K562 (cell line): ENCODE measurements around the gene SGMS1. TPM values are rescaled to one million over a fixed set of nuclear protein-coding genes. Genes with fewer than 3 reads are reported as not detected.

Experiments used
- FOXK2 ChIP-seq, 2 experiments: fragments of 450-650 bp; IDR thresholded peaks in 1 of 2; conservative IDR thresholded peaks in 1 of 2; 2 replicates each; pipeline ENCODE4 v1.6.1; 2016; ENCODE audit warnings: low read depth in 2 of 2, mild to moderate bottlenecking in 1 of 2
- FOXP4 ChIP-seq: sonication (generic); formaldehyde crosslinking; IDR thresholded peaks from 2 replicates; pipeline ENCODE4 v1.8.0; 2022; ENCODE audit warnings: mild to moderate bottlenecking, missing genetic modification reagents, borderline replicate concordance
- MYNN ChIP-seq, 2 experiments: sonication (generic); formaldehyde crosslinking in 1 of 2; IDR thresholded peaks; 2 replicates each; pipeline versions ENCODE4 v1.5.0 to v1.6.1; 2016 to 2020; ENCODE audit warnings: antibody characterized with exemption in 1 of 2, missing genetic modification reagents in 1 of 2
- NKRF ChIP-seq: fragments of 450-650 bp; IDR thresholded peaks from 2 replicates; pipeline ENCODE4 v1.6.1; 2016; ENCODE audit warnings: borderline replicate concordance
- NR0B1 ChIP-seq: fragments of 450-650 bp; IDR thresholded peaks from one replicate; pipeline ENCODE4 v1.6.1; 2018; ENCODE audit warnings: mild to moderate bottlenecking, moderate library complexity; ENCODE audit not compliant: partially characterized antibody
- PHF20 ChIP-seq: fragments of 450-650 bp; IDR thresholded peaks from 2 replicates; pipeline ENCODE4 v1.6.1; 2018; ENCODE audit not compliant: partially characterized antibody
- PHF21A ChIP-seq: fragments of 450-650 bp; IDR thresholded peaks from 2 replicates; pipeline ENCODE4 v1.6.1; 2017; ENCODE audit warnings: low read depth, borderline replicate concordance
- RBFOX2 ChIP-seq: fragments of 200-400 bp; formaldehyde crosslinking; IDR thresholded peaks from 2 replicates; pipeline ENCODE4 v1.6.1; 2017; ENCODE audit warnings: low read depth, mild to moderate bottlenecking, low read length, moderate library complexity
- RBM17 ChIP-seq: fragments of 200-400 bp; formaldehyde crosslinking; IDR thresholded peaks from 2 replicates; pipeline ENCODE4 v1.6.1; 2017; ENCODE audit warnings: low read depth, mild to moderate bottlenecking, low read length, borderline replicate concordance
- SUPT5H ChIP-seq: fragments of 450-650 bp; IDR thresholded peaks from 2 replicates; pipeline ENCODE4 v1.6.1; 2016
- ZBED1 ChIP-seq: IDR thresholded peaks from 2 replicates; pipeline ENCODE4 v1.6.1; 2014
- ZNF12 ChIP-seq: sonication (generic); formaldehyde crosslinking; IDR thresholded peaks from 2 replicates; pipeline ENCODE4 v1.4.0; 2020; ENCODE audit warnings: mild to moderate bottlenecking, missing genetic modification reagents
- ZNF444 ChIP-seq: fragments of 250-450 bp; sonication (Bioruptor Pico); IDR thresholded peaks from 2 replicates; pipeline ENCODE4 v1.4.0; 2020; ENCODE audit warnings: mild to moderate bottlenecking, moderate library complexity
- ZZZ3 ChIP-seq: fragments of 450-650 bp; IDR thresholded peaks from 2 replicates; pipeline ENCODE4 v1.6.1; 2016; ENCODE audit warnings: antibody characterized with exemption, mild to moderate bottlenecking, moderate library complexity
- polyA plus RNA-seq, 8 experiments: library from polyadenylated mRNA; depleted of rRNA in 4 of 8; stranded (reverse) in 5 of 8; unstranded in 3 of 8; fragments of >200 nt; fragmentation: Nextera tagmentation in 2 of 8; fragmentation: Illumina TruSeq in 1 of 8; extraction: Ambion mirVana in 2 of 8; extraction: Trizol in 1 of 8; gene quantifications; 2 replicates each; pipeline versions ENCODE4 v1.2.1 to v1.2.3, GENCODE V29; 2011 to 2014; ENCODE audit warnings: inconsistent platforms in 1 of 8, missing spikeins in 1 of 8
- total RNA-seq, 7 experiments: library from RNA; depleted of rRNA in 6 of 7; stranded (reverse); fragments of >200 nt in 6 of 7; fragmentation: Illumina TruSeq in 2 of 7; extraction: Trizol in 2 of 7; gene quantifications; 2 replicates each; pipeline versions ENCODE4 v1.2.1 to v1.2.3, GENCODE V29; 2011 to 2021; ENCODE audit warnings: low replicate concordance in 1 of 7
- TF ChIP-seq, protein P1 (sequence below), 2 experiments: fragments of 150-350 bp in 1 of 2; IDR thresholded peaks; 2 replicates each; pipeline ENCODE4 v1.6.1; 2012 to 2016; ENCODE audit warnings: low read depth in 2 of 2, low read length in 2 of 2, mild to moderate bottlenecking in 1 of 2, moderate library complexity in 1 of 2
- TF ChIP-seq, protein P2 (sequence below): fragments of 450-650 bp; formaldehyde crosslinking; IDR thresholded peaks from 2 replicates; pipeline ENCODE4 v1.4.0; 2022; ENCODE audit warnings: missing genetic modification characterization

The SGMS1 gene
- total and polyA plus RNA-seq, 9 of the 15 experiments (the other 6 are each of a cell fraction or from before 2014, with no cell fraction given): 22.6 to 232 (median 82.2) TPM

GRCh38 chr10:50579491-50580261 lies 44.1 kb downstream of the SGMS1 start (continued):
- TF ChIP-seq RBFOX2: no peak
- TF ChIP-seq ZBED1: no peak
- TF ChIP-seq PHF20: no peak
- TF ChIP-seq FOXP4: peak; percentile 95
- no peak for TF ChIP-seq NKRF
- no peak for TF ChIP-seq NR0B1
- TF ChIP-seq SUPT5H: no peak
- no peak for TF ChIP-seq ZNF444 (CRISPR knock-in tag)
- no peak for TF ChIP-seq PHF21A
- no peak for TF ChIP-seq RBM17
- TF ChIP-seq, protein P1, sequence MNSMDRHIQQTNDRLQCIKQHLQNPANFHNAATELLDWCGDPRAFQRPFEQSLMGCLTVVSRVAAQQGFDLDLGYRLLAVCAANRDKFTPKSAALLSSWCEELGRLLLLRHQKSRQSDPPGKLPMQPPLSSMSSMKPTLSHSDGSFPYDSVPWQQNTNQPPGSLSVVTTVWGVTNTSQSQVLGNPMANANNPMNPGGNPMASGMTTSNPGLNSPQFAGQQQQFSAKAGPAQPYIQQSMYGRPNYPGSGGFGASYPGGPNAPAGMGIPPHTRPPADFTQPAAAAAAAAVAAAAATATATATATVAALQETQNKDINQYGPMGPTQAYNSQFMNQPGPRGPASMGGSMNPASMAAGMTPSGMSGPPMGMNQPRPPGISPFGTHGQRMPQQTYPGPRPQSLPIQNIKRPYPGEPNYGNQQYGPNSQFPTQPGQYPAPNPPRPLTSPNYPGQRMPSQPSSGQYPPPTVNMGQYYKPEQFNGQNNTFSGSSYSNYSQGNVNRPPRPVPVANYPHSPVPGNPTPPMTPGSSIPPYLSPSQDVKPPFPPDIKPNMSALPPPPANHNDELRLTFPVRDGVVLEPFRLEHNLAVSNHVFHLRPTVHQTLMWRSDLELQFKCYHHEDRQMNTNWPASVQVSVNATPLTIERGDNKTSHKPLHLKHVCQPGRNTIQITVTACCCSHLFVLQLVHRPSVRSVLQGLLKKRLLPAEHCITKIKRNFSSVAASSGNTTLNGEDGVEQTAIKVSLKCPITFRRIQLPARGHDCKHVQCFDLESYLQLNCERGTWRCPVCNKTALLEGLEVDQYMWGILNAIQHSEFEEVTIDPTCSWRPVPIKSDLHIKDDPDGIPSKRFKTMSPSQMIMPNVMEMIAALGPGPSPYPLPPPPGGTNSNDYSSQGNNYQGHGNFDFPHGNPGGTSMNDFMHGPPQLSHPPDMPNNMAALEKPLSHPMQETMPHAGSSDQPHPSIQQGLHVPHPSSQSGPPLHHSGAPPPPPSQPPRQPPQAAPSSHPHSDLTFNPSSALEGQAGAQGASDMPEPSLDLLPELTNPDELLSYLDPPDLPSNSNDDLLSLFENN (IDR thresholded peaks at IDR 0.05; ENCODE audit: low read depth in 2 of 2, low read length in 2 of 2): 0 out of 4 replicates have a peak, but pooled peaks of 1 of the 2 experiments have one; percentile 21
- TF ChIP-seq, protein P2, sequence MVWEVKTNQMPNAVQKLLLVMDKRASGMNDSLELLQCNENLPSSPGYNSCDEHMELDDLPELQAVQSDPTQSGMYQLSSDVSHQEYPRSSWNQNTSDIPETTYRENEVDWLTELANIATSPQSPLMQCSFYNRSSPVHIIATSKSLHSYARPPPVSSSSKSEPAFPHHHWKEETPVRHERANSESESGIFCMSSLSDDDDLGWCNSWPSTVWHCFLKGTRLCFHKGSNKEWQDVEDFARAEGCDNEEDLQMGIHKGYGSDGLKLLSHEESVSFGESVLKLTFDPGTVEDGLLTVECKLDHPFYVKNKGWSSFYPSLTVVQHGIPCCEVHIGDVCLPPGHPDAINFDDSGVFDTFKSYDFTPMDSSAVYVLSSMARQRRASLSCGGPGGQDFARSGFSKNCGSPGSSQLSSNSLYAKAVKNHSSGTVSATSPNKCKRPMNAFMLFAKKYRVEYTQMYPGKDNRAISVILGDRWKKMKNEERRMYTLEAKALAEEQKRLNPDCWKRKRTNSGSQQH (CRISPR knock-in tag): no peak
- TF ChIP-seq MYNN (IDR thresholded peaks at IDR 0.05): no peak
- no peak for TF ChIP-seq MYNN (CRISPR knock-in tag; IDR thresholded peaks at IDR 0.05)
- TF ChIP-seq FOXK2 (conservative IDR thresholded peaks at IDR 0.05 in 1 of 2, IDR thresholded peaks at IDR 0.05 in 1 of 2; ENCODE audit: low read depth in 2 of 2): peak; percentile 97 to 99
- no peak for TF ChIP-seq ZZZ3
- TF ChIP-seq ZNF12: no peak
